ENCODE measurements around the gene KCNE3.

The KCNE3 gene

GRCh38 chr11:74480688-74481417 lies 13.5 kb upstream of the KCNE3 start:
- no peaks in the 10 kb centered on the region for H3K27me3 ChIP-seq (ENCODE audit: insufficient read depth, low read length)

GRCh38 chr11:74479732-74480123 lies 12.4 kb upstream of the KCNE3 start:
- H3K4me3 ChIP-seq (ENCODE audit: low read length): no peak overlapping the region
- H2AFZ ChIP-seq (ENCODE audit: low read depth, low read length): no peak overlapping the region
- no peaks in the 10 kb centered on the region for H3K27me3 ChIP-seq (ENCODE audit: insufficient read depth, low read length)
- no peaks in the 10 kb centered on the region for H3K4me1 ChIP-seq (ENCODE audit: insufficient read depth, low read length)
- no peaks in the 10 kb centered on the region for H3K9me3 ChIP-seq (ENCODE audit: low read length)
- H3K36me3 ChIP-seq (ENCODE audit: insufficient read depth, low read length): no peaks in the 10 kb centered on the region

More at GRCh38 chr11:74480688-74481417, 13.5 kb upstream of the KCNE3 start:
- Histone ChIP-seq H3K9me3 (ENCODE audit: low read length) (no peaks in the 10 kb centered on the region), H3K36me3 (ENCODE audit: insufficient read depth, low read length) (no peaks in the 10 kb centered on the region), H2AFZ (ENCODE audit: low read depth, low read length) (no peak overlapping the region), H3K4me3 (ENCODE audit: low read length) (no peak overlapping the region), H3K4me1 (ENCODE audit: insufficient read depth, low read length) (no peaks in the 10 kb centered on the region)

- Histone ChIP-seq H3K36me3 (ENCODE audit: insufficient read depth, low read length) (no peaks in the 10 kb centered on the region), H3K9me3 (ENCODE audit: low read length) (no peaks in the 10 kb centered on the region), H3K27me3 (ENCODE audit: insufficient read depth, low read length) (peaks cover 2% of the 10 kb centered on the region), H2AFZ (ENCODE audit: low read depth, low read length) (no peak overlapping the region), H3K4me3 (ENCODE audit: low read length) (no peak overlapping the region), H3K4me1 (ENCODE audit: insufficient read depth, low read length) (no peaks in the 10 kb centered on the region)
These were observed 11.8 kb upstream of the KCNE3 start for GRCh38 chr11:74478877-74479731.

GRCh38 chr11:74476536-74476935 lies 9.2 kb upstream of the KCNE3 start:
- Histone ChIP-seq H3K4me3 (ENCODE audit: low read length) (no peak overlapping the region), H3K4me1 (ENCODE audit: insufficient read depth, low read length) (no peaks in the 10 kb centered on the region), H2AFZ (ENCODE audit: low read depth, low read length) (no peak overlapping the region), H3K27me3 (ENCODE audit: insufficient read depth, low read length) (peaks cover 2% of the 10 kb centered on the region), H3K9me3 (ENCODE audit: low read length) (no peaks in the 10 kb centered on the region), H3K36me3 (ENCODE audit: insufficient read depth, low read length) (no peaks in the 10 kb centered on the region)

- Histone ChIP-seq H3K4me3 (ENCODE audit: low read length) (no peak overlapping the region), H3K36me3 (ENCODE audit: insufficient read depth, low read length) (no peaks in the 10 kb centered on the region), H2AFZ (ENCODE audit: low read depth, low read length) (no peak overlapping the region), H3K27me3 (ENCODE audit: insufficient read depth, low read length) (peaks cover 5% of the 10 kb centered on the region), H3K9me3 (ENCODE audit: low read length) (no peaks in the 10 kb centered on the region), H3K4me1 (ENCODE audit: insufficient read depth, low read length) (no peaks in the 10 kb centered on the region)
These were observed 7.0 kb upstream of the KCNE3 start for GRCh38 chr11:74474316-74474715.

GRCh38 chr11:74473382-74474173 lies 6.2 kb upstream of the KCNE3 start:
- Histone ChIP-seq H2AFZ (ENCODE audit: low read depth, low read length) (no peak overlapping the region), H3K36me3 (ENCODE audit: insufficient read depth, low read length) (no peaks in the 10 kb centered on the region), H3K27me3 (ENCODE audit: insufficient read depth, low read length) (peaks cover 5% of the 10 kb centered on the region), H3K4me1 (ENCODE audit: insufficient read depth, low read length) (no peaks in the 10 kb centered on the region), H3K9me3 (ENCODE audit: low read length) (no peaks in the 10 kb centered on the region), H3K4me3 (ENCODE audit: low read length) (no peak overlapping the region)

- Histone ChIP-seq H3K27me3 (ENCODE audit: insufficient read depth, low read length) (peaks cover 5% of the 10 kb centered on the region), H3K9me3 (ENCODE audit: low read length) (no peaks in the 10 kb centered on the region), H3K4me1 (ENCODE audit: insufficient read depth, low read length) (no peaks in the 10 kb centered on the region), H3K4me3 (ENCODE audit: low read length) (no peak overlapping the region), H2AFZ (ENCODE audit: low read depth, low read length) (no peak overlapping the region), H3K36me3 (ENCODE audit: insufficient read depth, low read length) (no peaks in the 10 kb centered on the region)
These were observed 4.5 kb upstream of the KCNE3 start for GRCh38 chr11:74471668-74472429.

GRCh38 chr11:74471037-74471436 lies 3.7 kb upstream of the KCNE3 start:
- no peaks in the 10 kb centered on the region for H3K36me3 ChIP-seq (ENCODE audit: insufficient read depth, low read length)
- no peak overlapping the region for H2AFZ ChIP-seq (ENCODE audit: low read depth, low read length)
- H3K4me1 ChIP-seq (ENCODE audit: insufficient read depth, low read length): no peaks in the 10 kb centered on the region
- peaks cover 5% of the 10 kb centered on the region for H3K27me3 ChIP-seq (ENCODE audit: insufficient read depth, low read length)
- no peak overlapping the region for H3K4me3 ChIP-seq (ENCODE audit: low read length)
- H3K9me3 ChIP-seq (ENCODE audit: low read length): no peaks in the 10 kb centered on the region

GRCh38 chr11:74470526-74470925 lies 3.2 kb upstream of the KCNE3 start:
- Histone ChIP-seq H3K4me3 (ENCODE audit: low read length) (no peak overlapping the region), H3K9me3 (ENCODE audit: low read length) (no peaks in the 10 kb centered on the region), H3K36me3 (ENCODE audit: insufficient read depth, low read length) (no peaks in the 10 kb centered on the region), H3K4me1 (ENCODE audit: insufficient read depth, low read length) (no peaks in the 10 kb centered on the region), H2AFZ (ENCODE audit: low read depth, low read length) (no peak overlapping the region), H3K27me3 (ENCODE audit: insufficient read depth, low read length) (peaks cover 5% of the 10 kb centered on the region)

GRCh38 chr11:74468936-74469335 lies 1.6 kb upstream of the KCNE3 start:
- Histone ChIP-seq H3K27me3 (ENCODE audit: insufficient read depth, low read length) (peaks cover 9% of the 10 kb centered on the region), H3K36me3 (ENCODE audit: insufficient read depth, low read length) (no peaks in the 10 kb centered on the region), H3K4me1 (ENCODE audit: insufficient read depth, low read length) (no peaks in the 10 kb centered on the region), H3K9me3 (ENCODE audit: low read length) (no peaks in the 10 kb centered on the region), H2AFZ (ENCODE audit: low read depth, low read length) (no peak overlapping the region), H3K4me3 (ENCODE audit: low read length) (no peak overlapping the region)

GRCh38 chr11:74468521-74468920 lies 1.2 kb upstream of the KCNE3 start:
- Histone ChIP-seq H3K4me3 (ENCODE audit: low read length) (no peak overlapping the region), H3K27me3 (ENCODE audit: insufficient read depth, low read length) (peaks cover 9% of the 10 kb centered on the region), H3K9me3 (ENCODE audit: low read length) (no peaks in the 10 kb centered on the region), H3K4me1 (ENCODE audit: insufficient read depth, low read length) (no peaks in the 10 kb centered on the region), H2AFZ (ENCODE audit: low read depth, low read length) (no peak overlapping the region), H3K36me3 (ENCODE audit: insufficient read depth, low read length) (no peaks in the 10 kb centered on the region)

- peaks cover 9% of the 10 kb centered on the region for H3K27me3 ChIP-seq (ENCODE audit: insufficient read depth, low read length)
- no peaks in the 10 kb centered on the region for H3K36me3 ChIP-seq (ENCODE audit: insufficient read depth, low read length)
- no peak overlapping the region for H2AFZ ChIP-seq (ENCODE audit: low read depth, low read length)
- no peak overlapping the region for H3K4me3 ChIP-seq (ENCODE audit: low read length)
- no peaks in the 10 kb centered on the region for H3K9me3 ChIP-seq (ENCODE audit: low read length)
- no peaks in the 10 kb centered on the region for H3K4me1 ChIP-seq (ENCODE audit: insufficient read depth, low read length)
These were observed 709 bp upstream of the KCNE3 start for GRCh38 chr11:74468058-74468457.

Measured in neuron (in vitro differentiated cells).